ENCODE measurements around the gene GLB1L3.

Gene GLB1L3

DNA sequence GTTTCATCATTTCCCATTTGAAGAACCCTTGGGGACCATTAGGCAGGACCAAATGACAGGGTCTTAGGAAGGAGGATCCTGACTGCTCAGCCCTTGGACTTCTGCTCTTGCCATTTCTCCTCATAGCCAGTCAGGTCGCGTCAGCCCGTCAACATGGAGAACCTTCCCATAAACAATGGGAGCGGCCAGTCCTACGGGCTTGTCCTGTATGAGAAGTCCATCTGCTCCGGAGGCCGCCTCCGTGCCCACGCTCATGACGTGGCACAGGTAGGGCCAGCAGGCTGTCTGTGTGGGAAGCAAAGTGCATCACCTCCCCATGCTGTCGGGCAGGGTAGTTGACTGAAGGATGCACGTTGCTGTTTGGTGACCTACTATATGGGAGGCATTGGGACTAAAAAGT lies 36.0 kb downstream of the GLB1L3 start:
- H3K9me3 ChIP-seq (ENCODE audit: insufficient read depth, low read depth, low read length) = peaks cover 8% of the 10 kb centered on the region; the same call in 1 of the 2 replicates
- no peaks in the 10 kb centered on the region for H3K27me3 ChIP-seq (ENCODE audit: insufficient read depth, low read length, poor library complexity, severe bottlenecking)
- H2AFZ ChIP-seq (ENCODE audit: low read length) = no peak overlapping the region
- H3F3A ChIP-seq (ENCODE audit: low read depth) = no peaks in the 10 kb centered on the region
- no peak overlapping the region for H3K9ac ChIP-seq (ENCODE audit: low read depth, low read length, poor library complexity, severe bottlenecking)
- H3K4me1 ChIP-seq (ENCODE audit: insufficient read depth, low read length, poor library complexity, severe bottlenecking) = no peaks in the 10 kb centered on the region
- H3K9me2 ChIP-seq (replicated peaks; ENCODE audit: low read depth, low read length) = no peaks in the 10 kb centered on the region
- H4K20me1 ChIP-seq (ENCODE audit: insufficient read depth, low read length, poor library complexity, severe bottlenecking) = no peaks in the 10 kb centered on the region
- H3K79me2 ChIP-seq (ENCODE audit: insufficient read depth, low read length) = no peaks in the 10 kb centered on the region
- H3K4me3 ChIP-seq (ENCODE audit: low read length, poor library complexity, severe bottlenecking) = no peak overlapping the region
- no peaks in the 10 kb centered on the region for H3K36me3 ChIP-seq (ENCODE audit: insufficient read depth, low read length)
- no peak overlapping the region for H3K4me2 ChIP-seq (ENCODE audit: low read depth, low read length, poor library complexity, severe bottlenecking)
- TF ChIP-seq EZH2phosphoT487 (IDR thresholded peaks at IDR 0.05; ENCODE audit: borderline replicate concordance) = no peak
- TF ChIP-seq, protein P1, sequence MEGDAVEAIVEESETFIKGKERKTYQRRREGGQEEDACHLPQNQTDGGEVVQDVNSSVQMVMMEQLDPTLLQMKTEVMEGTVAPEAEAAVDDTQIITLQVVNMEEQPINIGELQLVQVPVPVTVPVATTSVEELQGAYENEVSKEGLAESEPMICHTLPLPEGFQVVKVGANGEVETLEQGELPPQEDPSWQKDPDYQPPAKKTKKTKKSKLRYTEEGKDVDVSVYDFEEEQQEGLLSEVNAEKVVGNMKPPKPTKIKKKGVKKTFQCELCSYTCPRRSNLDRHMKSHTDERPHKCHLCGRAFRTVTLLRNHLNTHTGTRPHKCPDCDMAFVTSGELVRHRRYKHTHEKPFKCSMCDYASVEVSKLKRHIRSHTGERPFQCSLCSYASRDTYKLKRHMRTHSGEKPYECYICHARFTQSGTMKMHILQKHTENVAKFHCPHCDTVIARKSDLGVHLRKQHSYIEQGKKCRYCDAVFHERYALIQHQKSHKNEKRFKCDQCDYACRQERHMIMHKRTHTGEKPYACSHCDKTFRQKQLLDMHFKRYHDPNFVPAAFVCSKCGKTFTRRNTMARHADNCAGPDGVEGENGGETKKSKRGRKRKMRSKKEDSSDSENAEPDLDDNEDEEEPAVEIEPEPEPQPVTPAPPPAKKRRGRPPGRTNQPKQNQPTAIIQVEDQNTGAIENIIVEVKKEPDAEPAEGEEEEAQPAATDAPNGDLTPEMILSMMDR (conservative IDR thresholded peaks at IDR 0.05; ENCODE audit: low read length) = no peak

DNA sequence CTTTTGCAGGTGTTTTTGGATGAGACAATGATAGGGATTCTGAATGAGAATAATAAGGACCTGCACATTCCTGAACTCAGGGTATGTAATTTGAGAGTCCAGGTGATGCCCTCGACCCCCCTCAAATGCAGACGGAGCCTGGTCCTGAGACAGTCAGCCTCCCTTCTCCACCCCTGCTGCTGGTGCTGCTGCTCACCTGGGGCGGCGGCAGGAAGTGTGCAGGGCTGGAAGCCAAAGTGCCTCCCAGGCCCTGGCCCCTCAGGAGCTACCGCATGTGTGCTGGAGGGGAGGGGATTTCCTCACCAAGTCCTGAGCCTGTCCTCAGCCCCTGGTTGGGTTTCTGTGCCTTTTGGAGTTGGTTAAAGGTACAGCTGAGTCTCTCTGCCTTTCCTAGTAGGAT lies 36.6 kb downstream of the GLB1L3 start:
- H2AFZ ChIP-seq (ENCODE audit: low read length) = no peak overlapping the region
- H3K36me3 ChIP-seq (ENCODE audit: insufficient read depth, low read length) = no peaks in the 10 kb centered on the region
- TF ChIP-seq EZH2phosphoT487 (IDR thresholded peaks at IDR 0.05; ENCODE audit: borderline replicate concordance) = no peak
- TF ChIP-seq, protein P1 (conservative IDR thresholded peaks at IDR 0.05; ENCODE audit: low read length) = no peak
- H3F3A ChIP-seq (ENCODE audit: low read depth) = no peaks in the 10 kb centered on the region
- H4K20me1 ChIP-seq (ENCODE audit: insufficient read depth, low read length, poor library complexity, severe bottlenecking) = no peaks in the 10 kb centered on the region
- H3K4me1 ChIP-seq (ENCODE audit: insufficient read depth, low read length, poor library complexity, severe bottlenecking) = no peaks in the 10 kb centered on the region
- no peaks in the 10 kb centered on the region for H3K9me2 ChIP-seq (replicated peaks; ENCODE audit: low read depth, low read length)
- H3K9me3 ChIP-seq (ENCODE audit: insufficient read depth, low read depth, low read length) = peaks cover 8% of the 10 kb centered on the region; the same call in 1 of the 2 replicates
- H3K9ac ChIP-seq (ENCODE audit: low read depth, low read length, poor library complexity, severe bottlenecking) = no peak overlapping the region
- H3K4me2 ChIP-seq (ENCODE audit: low read depth, low read length, poor library complexity, severe bottlenecking) = no peak overlapping the region
- no peaks in the 10 kb centered on the region for H3K27me3 ChIP-seq (ENCODE audit: insufficient read depth, low read length, poor library complexity, severe bottlenecking)
- no peaks in the 10 kb centered on the region for H3K79me2 ChIP-seq (ENCODE audit: insufficient read depth, low read length)
- no peak overlapping the region for H3K4me3 ChIP-seq (ENCODE audit: low read length, poor library complexity, severe bottlenecking)

DNA sequence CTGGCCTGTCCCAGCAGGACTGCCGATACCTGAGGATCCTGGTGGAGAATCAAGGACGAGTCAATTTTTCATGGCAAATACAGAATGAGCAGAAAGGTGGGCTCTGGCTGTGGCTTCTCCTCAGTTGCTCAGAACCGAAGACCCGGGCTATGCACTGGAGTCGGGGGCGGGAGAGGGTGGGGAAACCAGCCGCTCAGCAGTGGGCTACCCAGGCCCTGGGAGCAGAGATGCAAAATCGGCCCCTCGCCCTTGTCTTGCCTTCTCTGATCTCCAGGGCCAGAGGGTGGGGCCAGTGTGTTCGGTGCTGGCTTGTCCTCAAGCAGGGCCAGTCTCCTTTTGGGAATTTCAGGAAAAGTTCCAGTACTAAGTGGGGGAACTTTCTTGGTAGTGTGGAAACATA lies 37.2 kb downstream of the GLB1L3 start:
- no peak overlapping the region for H3K9ac ChIP-seq (ENCODE audit: low read depth, low read length, poor library complexity, severe bottlenecking)
- H3K9me2 ChIP-seq (replicated peaks; ENCODE audit: low read depth, low read length) = no peaks in the 10 kb centered on the region
- H3K36me3 ChIP-seq (ENCODE audit: insufficient read depth, low read length) = no peaks in the 10 kb centered on the region
- H3F3A ChIP-seq (ENCODE audit: low read depth) = no peaks in the 10 kb centered on the region
- no peak overlapping the region for H3K4me2 ChIP-seq (ENCODE audit: low read depth, low read length, poor library complexity, severe bottlenecking)
- no peak overlapping the region for H2AFZ ChIP-seq (ENCODE audit: low read length)
- no peaks in the 10 kb centered on the region for H3K27me3 ChIP-seq (ENCODE audit: insufficient read depth, low read length, poor library complexity, severe bottlenecking)
- no peak overlapping the region for H3K4me3 ChIP-seq (ENCODE audit: low read length, poor library complexity, severe bottlenecking)
- no peaks in the 10 kb centered on the region for H3K4me1 ChIP-seq (ENCODE audit: insufficient read depth, low read length, poor library complexity, severe bottlenecking)
- no peaks in the 10 kb centered on the region for H4K20me1 ChIP-seq (ENCODE audit: insufficient read depth, low read length, poor library complexity, severe bottlenecking)
- H3K9me3 ChIP-seq (ENCODE audit: insufficient read depth, low read depth, low read length) = peaks cover 8% of the 10 kb centered on the region; the same call in 1 of the 2 replicates
- TF ChIP-seq EZH2phosphoT487 (IDR thresholded peaks at IDR 0.05; ENCODE audit: borderline replicate concordance) = no peak
- TF ChIP-seq, protein P1 (conservative IDR thresholded peaks at IDR 0.05; ENCODE audit: low read length) = no peak
- H3K79me2 ChIP-seq (ENCODE audit: insufficient read depth, low read length) = no peaks in the 10 kb centered on the region
